Coronary artery (tissue), 2 donors: ENCODE measurements around the gene SMG7.

Experiments used
- DNase-seq: peaks from one replicate; pipeline ENCODE4 v3.0.0-alpha.2; 2017; ENCODE audit warnings: low spot score
- H3K27ac ChIP-seq, 2 donors: fragments of 200-600 bp; sonication (generic); one replicate each; pipeline ENCODE4 v1.5.1; 2016 to 2019
- H3K4me3 ChIP-seq: fragments of 200-600 bp; sonication (generic); 2 replicates; pipeline ENCODE4 v1.5.1; 2016; ENCODE audit warnings: mild to moderate bottlenecking, moderate library complexity
- TF ChIP-seq, protein P1 (sequence below): fragments of 200-600 bp; sonication (generic); IDR thresholded peaks from one replicate; pipeline ENCODE4 v1.5.1; 2019; ENCODE audit warnings: antibody characterized with exemption

Gene SMG7

DNA sequence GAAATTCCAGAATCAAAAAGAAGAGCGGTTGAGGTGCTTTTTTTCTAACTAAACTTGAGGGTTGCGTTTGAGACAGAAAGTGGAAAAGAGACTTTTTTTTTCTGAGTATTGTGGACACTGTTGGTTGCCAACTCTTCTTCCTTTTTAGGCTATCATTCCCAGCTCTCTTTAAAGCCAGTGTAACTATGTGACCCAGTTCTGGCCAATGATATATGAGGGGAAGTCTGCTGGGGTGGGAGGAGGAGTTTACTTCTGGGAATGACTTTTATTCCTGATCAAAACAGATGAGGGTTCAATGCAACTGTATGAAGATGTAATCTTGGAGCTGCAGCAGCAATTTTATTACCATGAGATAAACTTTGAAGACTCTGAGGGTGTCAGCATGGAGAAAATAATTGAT lies 36.8 kb upstream of the SMG7 start:
- Histone ChIP-seq H3K27ac (no peak overlapping the region), H3K4me3 (no peak overlapping the region)
- DNase-seq: no peak
- TF ChIP-seq, protein P1, sequence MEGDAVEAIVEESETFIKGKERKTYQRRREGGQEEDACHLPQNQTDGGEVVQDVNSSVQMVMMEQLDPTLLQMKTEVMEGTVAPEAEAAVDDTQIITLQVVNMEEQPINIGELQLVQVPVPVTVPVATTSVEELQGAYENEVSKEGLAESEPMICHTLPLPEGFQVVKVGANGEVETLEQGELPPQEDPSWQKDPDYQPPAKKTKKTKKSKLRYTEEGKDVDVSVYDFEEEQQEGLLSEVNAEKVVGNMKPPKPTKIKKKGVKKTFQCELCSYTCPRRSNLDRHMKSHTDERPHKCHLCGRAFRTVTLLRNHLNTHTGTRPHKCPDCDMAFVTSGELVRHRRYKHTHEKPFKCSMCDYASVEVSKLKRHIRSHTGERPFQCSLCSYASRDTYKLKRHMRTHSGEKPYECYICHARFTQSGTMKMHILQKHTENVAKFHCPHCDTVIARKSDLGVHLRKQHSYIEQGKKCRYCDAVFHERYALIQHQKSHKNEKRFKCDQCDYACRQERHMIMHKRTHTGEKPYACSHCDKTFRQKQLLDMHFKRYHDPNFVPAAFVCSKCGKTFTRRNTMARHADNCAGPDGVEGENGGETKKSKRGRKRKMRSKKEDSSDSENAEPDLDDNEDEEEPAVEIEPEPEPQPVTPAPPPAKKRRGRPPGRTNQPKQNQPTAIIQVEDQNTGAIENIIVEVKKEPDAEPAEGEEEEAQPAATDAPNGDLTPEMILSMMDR: no peak

GRCh38 chr1:183438060-183438459 lies 34.2 kb upstream of the SMG7 start:
- DNase-seq: no peak
- no peak overlapping the region for H3K4me3 ChIP-seq
- TF ChIP-seq, protein P1: no peak
- no peak overlapping the region for H3K27ac ChIP-seq

GRCh38 chr1:183443011-183443410 lies 29.3 kb upstream of the SMG7 start:
- no peak overlapping the region for H3K27ac ChIP-seq
- H3K4me3 ChIP-seq: no peak overlapping the region
- no peak for DNase-seq
- TF ChIP-seq, protein P1: no peak

DNA sequence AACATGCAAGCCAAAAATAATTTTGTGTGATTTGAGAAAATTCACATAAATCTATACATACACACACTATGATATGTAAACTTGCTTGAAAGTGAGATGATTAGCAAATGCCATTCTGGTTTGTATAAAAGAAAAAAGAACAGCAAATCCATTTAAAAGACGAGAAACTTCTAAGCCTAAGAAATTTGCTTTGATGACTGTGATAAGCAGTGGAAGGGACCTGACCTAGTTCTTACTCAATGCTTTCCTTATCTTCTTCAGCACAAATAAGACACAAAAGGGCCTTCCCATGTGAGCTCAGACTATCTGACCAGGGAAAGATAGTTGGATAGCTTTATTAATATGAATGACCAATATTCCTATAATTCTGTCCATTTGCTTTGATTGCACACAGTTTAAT lies 28.8 kb upstream of the SMG7 start:
- TF ChIP-seq, protein P1: no peak
- Histone ChIP-seq H3K4me3 (no peak overlapping the region), H3K27ac (no peak overlapping the region)
- DNase-seq: no peak

GRCh38 chr1:183444243-183444642 lies 28.1 kb upstream of the SMG7 start:
- TF ChIP-seq, protein P1: no peak
- no peak for DNase-seq
- Histone ChIP-seq H3K27ac (no peak overlapping the region), H3K4me3 (no peak overlapping the region)

GRCh38 chr1:183449223-183449770 lies 23.0 kb upstream of the SMG7 start:
- Histone ChIP-seq H3K4me3 (no peak overlapping the region), H3K27ac (no peak overlapping the region)
- DNase-seq: no peak
- TF ChIP-seq, protein P1: no peak

DNA sequence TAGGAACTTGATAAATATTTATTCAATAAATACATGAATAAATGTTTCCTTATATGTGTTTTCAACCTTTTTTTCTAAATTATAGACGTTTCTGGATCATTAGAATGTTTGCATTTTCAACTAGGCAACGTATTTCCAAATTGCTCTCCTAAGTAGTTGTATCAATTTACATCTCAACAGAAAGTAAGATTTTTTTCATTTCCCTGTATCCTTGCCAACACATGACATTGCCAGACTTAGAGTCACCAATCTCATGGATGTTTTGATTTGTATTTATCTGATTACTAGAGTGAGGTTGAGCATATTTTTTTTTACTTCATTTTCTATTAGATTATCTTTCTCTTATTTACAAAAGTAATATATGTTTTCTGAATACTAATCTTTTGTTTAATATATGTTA lies 22.2 kb upstream of the SMG7 start:
- H3K4me3 ChIP-seq: no peak overlapping the region
- no peak for DNase-seq
- TF ChIP-seq, protein P1: no peak
- H3K27ac ChIP-seq: no peak overlapping the region
